H1 (cell line): ENCODE results near the gene DCDC1. TPM values are rescaled to one million over a fixed set of nuclear protein-coding genes. Genes with fewer than 3 reads are reported as not detected.

Experiments used
- CTCF ChIA-PET: fragments of 300-600 bp; sonication (Branson Sonifier 250); formaldehyde crosslinking; loops from one replicate; lab custom pipeline; 2021; ENCODE audit not compliant: partially characterized antibody; lab: Charles Lee
- POLR2A ChIA-PET: fragments of 300-600 bp; sonication (Branson Sonifier 250); formaldehyde crosslinking; loops from one replicate; lab custom pipeline; 2021; ENCODE audit warnings: inconsistent platforms; ENCODE audit not compliant: partially characterized antibody; lab: Charles Lee
- DNase-seq, 2 experiments: peaks; one replicate each; pipeline versions ENCODE4 v3.0.0 to v3.0.0-alpha.2; 2010 to 2022; ENCODE audit warnings: low spot score in 2 of 2, low read depth in 1 of 2, mixed read lengths in 1 of 2
- FAIRE-seq: peaks from 2 replicates; lab custom pipeline; 2011; peaks lifted over from hg19 to GRCh38; lab: Jason Lieb, UNC
- H2AFZ ChIP-seq: 2 replicates; pipeline ENCODE4 v1.8.1; 2012; ENCODE audit warnings: low read length, inconsistent platforms
- H2AK5ac ChIP-seq: 2 replicates; pipeline ENCODE4 v1.6.1; 2013; ENCODE audit warnings: low read depth, low read length
- H2BK120ac ChIP-seq: replicated peaks from 2 replicates; pipeline ENCODE3; 2013; ENCODE audit warnings: low read depth, low read length, inconsistent platforms
- H2BK12ac ChIP-seq: 2 replicates; pipeline ENCODE4 v1.6.1; 2013; ENCODE audit warnings: low read depth, low read length
- H2BK15ac ChIP-seq: 2 replicates; pipeline ENCODE4 v1.6.1; 2013; ENCODE audit warnings: low read length
- H2BK20ac ChIP-seq: 2 replicates; pipeline ENCODE4 v1.6.1; 2013; ENCODE audit warnings: low read length
- H2BK5ac ChIP-seq: 2 replicates; pipeline ENCODE4 v1.6.1; 2013; ENCODE audit warnings: low read depth, low read length
- H3K14ac ChIP-seq: 2 replicates; pipeline ENCODE4 v1.6.1; 2013; ENCODE audit warnings: inconsistent platforms; ENCODE audit not compliant: insufficient read length
- H3K18ac ChIP-seq: 2 replicates; pipeline ENCODE4 v1.6.1; 2013; ENCODE audit warnings: low read length; ENCODE audit errors: extremely low read depth
- H3K23ac ChIP-seq: 2 replicates; pipeline ENCODE4 v1.6.1; 2013; ENCODE audit warnings: inconsistent platforms; ENCODE audit not compliant: insufficient read length
- H3K23me2 ChIP-seq: 2 replicates; pipeline ENCODE4 v1.6.1; 2013; ENCODE audit warnings: low read depth, low read length
- H3K27ac ChIP-seq: 2 replicates; pipeline ENCODE4 v1.6.1; 2011; ENCODE audit warnings: low read depth, low read length, inconsistent platforms
- H3K27me3 ChIP-seq, 4 experiments: replicated peaks in 1 of 4; 1 replicate in 1 of 4; 2 replicates in 3 of 4; pipeline versions ENCODE4 v1.6.1 to v1.8.1; 2011 to 2013; ENCODE audit warnings: low read length in 3 of 4, mild to moderate bottlenecking in 3 of 4, inconsistent platforms in 2 of 4, mixed read lengths in 2 of 4, moderate library complexity in 1 of 4; ENCODE audit not compliant: control insufficient read depth in 3 of 4, insufficient read depth in 3 of 4; ENCODE audit errors: extremely low read depth in 1 of 4
- H3K36me3 ChIP-seq, 4 experiments: 2 replicates each; pipeline versions ENCODE4 v1.6.1 to v1.8.1; 2011 to 2013; ENCODE audit warnings: mild to moderate bottlenecking in 4 of 4, low read length in 3 of 4, moderate library complexity in 2 of 4, control low read depth in 1 of 4, inconsistent platforms in 1 of 4; ENCODE audit not compliant: insufficient read depth in 4 of 4, control insufficient read depth in 2 of 4
- H3K4ac ChIP-seq: replicated peaks from 2 replicates; pipeline ENCODE3; 2013; ENCODE audit warnings: low read length, low read depth, mixed read lengths, inconsistent platforms; ENCODE audit not compliant: insufficient read length
- H3K4me1 ChIP-seq, 4 experiments: replicated peaks in 1 of 4; 1 replicate in 1 of 4; 2 replicates in 3 of 4; pipeline versions ENCODE4 v1.6.1 to v1.8.1; 2011 to 2013; ENCODE audit warnings: low read length in 3 of 4, inconsistent platforms in 2 of 4, mixed read lengths in 1 of 4; ENCODE audit not compliant: insufficient read depth in 4 of 4, control insufficient read depth in 3 of 4
- H3K4me2 ChIP-seq, 2 experiments: 2 replicates each; pipeline versions ENCODE4 v1.6.1 to v1.8.1; 2011 to 2013; ENCODE audit warnings: low read depth in 2 of 2, low read length in 2 of 2, control low read depth in 1 of 2, inconsistent platforms in 1 of 2, mild to moderate bottlenecking in 1 of 2; ENCODE audit not compliant: insufficient read depth in 1 of 2
- H3K4me3 ChIP-seq, 4 experiments: fragments of 200-600, 300-600 bp in 1 of 4; sonication (generic), shearing (Covaris generic), sonication (Bioruptor Twin) in 1 of 4; 2 replicates each; pipeline versions ENCODE4 v1.5.1 to v1.8.1; 2011 to 2016; ENCODE audit warnings: low read length in 4 of 4, low read depth in 3 of 4, control low read depth in 2 of 4, inconsistent platforms in 2 of 4, mild to moderate bottlenecking in 2 of 4, mixed read lengths in 1 of 4, moderate library complexity in 1 of 4; ENCODE audit not compliant: insufficient read depth in 2 of 4; ENCODE audit errors: extremely low read depth in 1 of 4
- H3K56ac ChIP-seq: replicated peaks from 2 replicates; pipeline ENCODE3; 2013; ENCODE audit warnings: low read depth, mild to moderate bottlenecking, mixed read lengths, low read length, inconsistent platforms; ENCODE audit not compliant: insufficient read length
- H3K79me1 ChIP-seq: 2 replicates; pipeline ENCODE4 v1.6.1; 2013; ENCODE audit warnings: low read depth, low read length, control low read depth
- H3K79me2 ChIP-seq, 2 experiments: 2 replicates each; pipeline versions ENCODE4 v1.6.1 to v1.8.1; 2012 to 2013; ENCODE audit warnings: low read length in 2 of 2, mild to moderate bottlenecking in 2 of 2, inconsistent platforms in 1 of 2; ENCODE audit not compliant: insufficient read depth in 2 of 2, control insufficient read depth in 1 of 2
- H3K9ac ChIP-seq, 4 experiments: replicated peaks in 1 of 4; 1 replicate in 1 of 4; 2 replicates in 3 of 4; pipeline versions ENCODE4 v1.6.1 to v1.8.1; 2011 to 2013; ENCODE audit warnings: low read depth in 3 of 4, low read length in 3 of 4, control low read depth in 2 of 4, mild to moderate bottlenecking in 2 of 4, moderate library complexity in 2 of 4, inconsistent platforms in 1 of 4; ENCODE audit errors: extremely low read depth in 1 of 4
- H3K9me3 ChIP-seq, 2 experiments: 2 replicates each; pipeline versions ENCODE4 v1.6.1 to v1.8.1; 2012 to 2013; ENCODE audit warnings: mild to moderate bottlenecking in 2 of 2, moderate library complexity in 2 of 2, control low read depth in 1 of 2, inconsistent platforms in 1 of 2, low read depth in 1 of 2, low read length in 1 of 2, mixed read lengths in 1 of 2; ENCODE audit not compliant: insufficient read depth in 2 of 2
- H4K20me1 ChIP-seq, 2 experiments: replicated peaks in 1 of 2; 2 replicates each; pipeline versions ENCODE3 to v1.8.1; 2011 to 2013; ENCODE audit warnings: inconsistent platforms in 2 of 2, low read length in 2 of 2, mild to moderate bottlenecking in 1 of 2; ENCODE audit not compliant: insufficient read depth in 2 of 2, control insufficient read depth in 1 of 2
- H4K5ac ChIP-seq: 2 replicates; pipeline ENCODE4 v1.6.1; 2013; ENCODE audit warnings: low read length, low read depth, mixed read lengths, inconsistent platforms; ENCODE audit not compliant: insufficient read length
- H4K8ac ChIP-seq: 2 replicates; pipeline ENCODE4 v1.8.0; 2013; ENCODE audit warnings: mild to moderate bottlenecking, moderate library complexity, low read length, inconsistent platforms; ENCODE audit not compliant: insufficient read depth; ENCODE audit errors: extremely low read depth
- H4K91ac ChIP-seq: replicated peaks from 2 replicates; pipeline ENCODE3; 2013; ENCODE audit warnings: low read length, mixed read lengths, inconsistent platforms; ENCODE audit not compliant: insufficient read length
- BACH1 ChIP-seq: IDR thresholded peaks from 2 replicates; pipeline ENCODE4 v1.6.1; 2012; ENCODE audit warnings: low read length, improper control_type of control experiment
- RAD21 ChIP-seq, 2 experiments: IDR thresholded peaks in 1 of 2; conservative IDR thresholded peaks in 1 of 2; 2 replicates each; pipeline ENCODE4 v1.6.1; 2011; ENCODE audit warnings: low read depth in 2 of 2, low read length in 2 of 2, improper control_type of control experiment in 1 of 2, inconsistent platforms in 1 of 2, mild to moderate bottlenecking in 1 of 2, moderate library complexity in 1 of 2
- whole genome bisulfite sequencing, 2 experiments: shearing (Covaris generic) in 1 of 2; methylation state at CpG; one replicate each; pipeline versions ENCODE4 v1.1.6 to v1.1.7; 2013 to 2015; ENCODE audit warnings: low lambda C conversion rate in 2 of 2, mixed read lengths in 2 of 2, inconsistent platforms in 1 of 2, low coverage in 1 of 2, missing lambda C conversion rate in 1 of 2; ENCODE audit not compliant: insufficient replicate concordance in 2 of 2, insufficient coverage in 1 of 2, insufficient read length in 1 of 2; ENCODE audit errors: extremely low coverage in 1 of 2, missing lambda C conversion rate in 1 of 2; 5-methylcytosine and 5-hydroxymethylcytosine counted together
- polyA plus RNA-seq, 7 experiments: library from polyadenylated mRNA; depleted of rRNA in 3 of 7; stranded (reverse) in 5 of 7; unstranded in 2 of 7; fragments of >200 nt in 5 of 7; fragments of 200-250 nt in 2 of 7; gene quantifications; 1 replicate in 5 of 7; 2 replicates in 1 of 7; 4 replicates in 1 of 7; pipeline versions ENCODE4 v1.2.1 to v1.2.3, GENCODE V29; 2011 to 2013; ENCODE audit warnings: missing spikeins in 2 of 7, mixed read lengths in 2 of 7
- total RNA-seq: library from RNA; stranded (reverse); fragmentation: NEBNext Ultra II Directional; extraction: Animal tissue kit (Norgen Biotek cat#: 25700); gene quantifications from 2 replicates; pipeline ENCODE4 v1.2.1, GENCODE V29; 2021

The DCDC1 gene
- total and polyA plus RNA-seq, 2 of the 8 experiments (the other 6 are each of a cell fraction or from before 2014, with no cell fraction given): 0.15 to 0.56 TPM

DNA sequence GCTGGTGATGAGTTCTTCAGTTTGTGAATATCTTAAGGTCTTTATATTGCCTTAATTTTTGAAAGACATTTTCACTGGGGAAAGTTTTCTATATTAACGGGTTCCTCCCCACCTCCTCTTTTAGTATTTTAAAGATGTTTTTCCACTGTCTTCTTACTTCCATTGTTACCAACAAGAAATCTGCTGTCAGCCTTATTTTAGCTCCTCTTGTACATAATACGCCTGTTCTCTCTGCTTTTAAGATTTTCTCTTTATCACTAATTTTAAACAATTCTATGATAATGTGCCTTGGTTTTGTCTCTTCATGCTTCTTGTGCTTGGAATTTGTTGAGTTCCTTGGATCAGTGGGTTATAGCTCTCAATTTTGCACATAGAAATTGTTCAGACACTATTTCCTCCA lies 280.4 kb downstream of the DCDC1 start:
- Histone ChIP-seq H3K4me1 (no peaks in the 10 kb centered on the region), H2AK5ac (no peak overlapping the region), H3K27ac (no peak overlapping the region), H4K91ac (no peak overlapping the region), H3K23ac (no peak overlapping the region), H3K79me2 (no peaks in the 10 kb centered on the region), H3K9me3 (peaks cover 9 to 16% of the 10 kb centered on the region in 2 experiments; a peak in 2 of 4 replicates), H3K4me2 (no peak overlapping the region), H2BK12ac (no peak overlapping the region), H3K23me2 (no peaks in the 10 kb centered on the region), H3K4me3 (no peak overlapping the region), H4K8ac (no peak overlapping the region), H2BK5ac (no peak overlapping the region), H3K14ac (no peak overlapping the region), H3K56ac (no peak overlapping the region), H4K5ac (no peak overlapping the region), H2BK15ac (no peak overlapping the region), H2BK20ac (no peak overlapping the region), H3K18ac (no peak overlapping the region), H2BK120ac (no peak overlapping the region), H4K20me1 (no peaks in the 10 kb centered on the region), H2AFZ (no peak overlapping the region), H3K79me1 (no peaks in the 10 kb centered on the region), H3K36me3 (no peaks in the 10 kb centered on the region), H3K4ac (no peak overlapping the region), H3K9ac (no peak overlapping the region), H3K27me3 (no peaks in the 10 kb centered on the region)
- no peak for DNase-seq
- ChIA-PET POLR2A (no interaction called here), CTCF (no interaction called here)
- no peak for TF ChIP-seq BACH1
- TF ChIP-seq RAD21 (IDR thresholded peaks at IDR 0.05 in 1 of 2, conservative IDR thresholded peaks at IDR 0.05 in 1 of 2; ENCODE audit: low read depth in 2 of 2, low read length in 2 of 2): no peak
- FAIRE-seq: no peak
- WGBS, 2 experiments: 93% methylated on average over 2 of the region's 2 CpGs; no CpG with 5 or more reads in 1 of the 2 experiments
